Keratinocyte (primary cell): ENCODE measurements around the gene COL25A1. TPM values are rescaled to one million over a fixed set of nuclear protein-coding genes. Genes with fewer than 3 reads are reported as not detected.

Source experiments
- DNase-seq: peaks from one replicate; pipeline ENCODE4 v3.0.0-alpha.2; 2011; ENCODE audit warnings: low read depth, missing footprints, low spot score
- FAIRE-seq: peaks from 2 replicates; lab custom pipeline; 2011; peaks lifted over from hg19 to GRCh38; lab: Jason Lieb, UNC
- H2AFZ ChIP-seq: 2 replicates; pipeline ENCODE4 v1.6.0; 2012; ENCODE audit warnings: low read length, control low read depth, inconsistent platforms; ENCODE audit not compliant: control insufficient read depth
- H3K27ac ChIP-seq: 2 replicates; pipeline ENCODE4 v1.5.1; 2011; ENCODE audit warnings: low read length; ENCODE audit not compliant: control insufficient read depth, insufficient read depth
- H3K27me3 ChIP-seq: 3 replicates; pipeline ENCODE4 v1.6.0; 2011; ENCODE audit warnings: low read length; ENCODE audit not compliant: control insufficient read depth, insufficient read depth; ENCODE audit errors: extremely low read depth
- H3K36me3 ChIP-seq, 2 experiments: 2 replicates in 1 of 2; 3 replicates in 1 of 2; pipeline ENCODE4 v1.5.1; 2011; ENCODE audit warnings: low read length in 2 of 2, mild to moderate bottlenecking in 1 of 2; ENCODE audit not compliant: control insufficient read depth in 2 of 2, insufficient read depth in 2 of 2; ENCODE audit errors: extremely low read depth in 1 of 2
- H3K4me1 ChIP-seq: 3 replicates; pipeline ENCODE4 v1.5.1; 2011; ENCODE audit warnings: low read length; ENCODE audit not compliant: control insufficient read depth, insufficient read depth; ENCODE audit errors: extremely low read depth
- H3K4me2 ChIP-seq: 3 replicates; pipeline ENCODE4 v1.6.0; 2011; ENCODE audit warnings: low read depth, low read length; ENCODE audit not compliant: control insufficient read depth, insufficient read depth; ENCODE audit errors: extremely low read depth
- H3K4me3 ChIP-seq, 3 experiments: fragments of 200-600 bp in 1 of 3; sonication (generic) in 1 of 3; 2 replicates in 2 of 3; 3 replicates in 1 of 3; pipeline ENCODE4 v1.5.1; 2011 to 2016; ENCODE audit warnings: low read length in 3 of 3, mild to moderate bottlenecking in 3 of 3, control low read depth in 2 of 3, inconsistent platforms in 1 of 3, low read depth in 1 of 3, mixed read lengths in 1 of 3, mixed run types in 1 of 3, moderate library complexity in 1 of 3; ENCODE audit not compliant: control insufficient read depth in 2 of 3, insufficient read depth in 2 of 3; ENCODE audit errors: extremely low read depth in 1 of 3
- H3K79me2 ChIP-seq: 2 replicates; pipeline ENCODE4 v1.6.0; 2012; ENCODE audit warnings: low read length; ENCODE audit not compliant: control insufficient read depth, insufficient read depth
- H3K9ac ChIP-seq: 3 replicates; pipeline ENCODE4 v1.6.0; 2011; ENCODE audit warnings: low read length; ENCODE audit not compliant: control insufficient read depth, insufficient read depth; ENCODE audit errors: extremely low read depth
- H3K9me1 ChIP-seq: 3 replicates; pipeline ENCODE4 v1.6.0; 2011; ENCODE audit warnings: low read length; ENCODE audit not compliant: control insufficient read depth, insufficient read depth; ENCODE audit errors: extremely low read depth
- H3K9me3 ChIP-seq: 2 replicates; pipeline ENCODE4 v1.5.1; 2012; ENCODE audit warnings: low read depth, low read length; ENCODE audit not compliant: control insufficient read depth
- H4K20me1 ChIP-seq: 3 replicates; pipeline ENCODE4 v1.6.0; 2011; ENCODE audit warnings: low read length; ENCODE audit not compliant: control insufficient read depth, insufficient read depth; ENCODE audit errors: extremely low read depth
- EZH2 ChIP-seq: IDR thresholded peaks from one replicate; pipeline ENCODE4 v1.6.1; 2012; ENCODE audit warnings: inconsistent platforms, mild to moderate bottlenecking, low read length, moderate library complexity
- dilution Hi-C: fragments of 300-500 bp; cut with MboI; formaldehyde crosslinking; loops from one replicate; pipeline ENCODE4 v1.7.0; 2020; ENCODE audit warnings: low sequenced_read_pairs; ENCODE audit not compliant: extremely low pct_ligation_motif_present
- polyA plus RNA-seq, 5 experiments: library from polyadenylated mRNA; depleted of rRNA in 3 of 5; stranded (reverse) in 3 of 5; stranded (forward) in 1 of 5; unstranded in 1 of 5; fragments of >200 nt; gene quantifications; 1 replicate in 1 of 5; 2 replicates in 3 of 5; 3 replicates in 1 of 5; pipeline versions ENCODE4 v1.2.1 to v1.2.3, GENCODE V29; 2011 to 2012; ENCODE audit warnings: missing spikeins in 2 of 5, low read depth in 1 of 5, low replicate concordance in 1 of 5
- TF ChIP-seq, protein P1 (sequence below), 3 experiments: IDR thresholded peaks in 1 of 3; conservative IDR thresholded peaks in 1 of 3; optimal IDR thresholded peaks in 1 of 3; 2 replicates in 2 of 3; 3 replicates in 1 of 3; pipeline versions ENCODE3 to v1.5.1; 2011; ENCODE audit warnings: low read length in 3 of 3, mild to moderate bottlenecking in 3 of 3, moderate library complexity in 2 of 3, control low read depth in 1 of 3, inconsistent platforms in 1 of 3; ENCODE audit not compliant: insufficient read depth in 2 of 3; ENCODE audit errors: extremely low read depth in 1 of 3

The COL25A1 gene
- polyA plus RNA-seq, 1 donor (not counting 4 experiments of a cell fraction or from before 2014, with no cell fraction given) = not detected

DNA sequence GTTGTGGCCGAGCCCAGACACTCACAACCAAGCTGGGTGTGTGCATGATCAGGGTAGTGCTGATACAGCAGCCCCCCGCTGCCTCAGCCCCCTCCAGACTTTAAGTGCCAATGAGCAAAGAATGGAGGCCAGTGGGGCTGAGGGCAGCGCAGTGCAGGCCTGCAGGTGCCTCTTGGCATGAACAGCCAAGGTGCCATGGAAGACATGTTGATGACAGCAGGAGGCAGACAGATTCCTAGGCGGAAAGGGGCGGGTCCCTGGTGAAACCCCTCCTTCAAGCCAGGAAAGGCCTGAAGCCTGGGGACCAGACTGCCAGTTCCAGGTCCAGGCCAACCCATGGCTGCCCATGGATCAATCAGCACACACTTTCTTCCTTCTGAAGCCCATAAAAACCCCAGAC, 286.3 kb downstream of the COL25A1 start:
- Histone ChIP-seq H3K4me2 (no peak overlapping the region), H3K9me1 (no peaks in the 10 kb centered on the region), H3K4me1 (no peaks in the 10 kb centered on the region), H3K79me2 (no peaks in the 10 kb centered on the region), H3K27me3 (no peaks in the 10 kb centered on the region), H3K9ac (no peak overlapping the region), H3K27ac (no peak overlapping the region), H3K9me3 (no peaks in the 10 kb centered on the region), H3K4me3 (no peak overlapping the region), H4K20me1 (no peaks in the 10 kb centered on the region), H2AFZ (no peak overlapping the region), H3K36me3 (no peaks in the 10 kb centered on the region)
- TF ChIP-seq, protein P1, sequence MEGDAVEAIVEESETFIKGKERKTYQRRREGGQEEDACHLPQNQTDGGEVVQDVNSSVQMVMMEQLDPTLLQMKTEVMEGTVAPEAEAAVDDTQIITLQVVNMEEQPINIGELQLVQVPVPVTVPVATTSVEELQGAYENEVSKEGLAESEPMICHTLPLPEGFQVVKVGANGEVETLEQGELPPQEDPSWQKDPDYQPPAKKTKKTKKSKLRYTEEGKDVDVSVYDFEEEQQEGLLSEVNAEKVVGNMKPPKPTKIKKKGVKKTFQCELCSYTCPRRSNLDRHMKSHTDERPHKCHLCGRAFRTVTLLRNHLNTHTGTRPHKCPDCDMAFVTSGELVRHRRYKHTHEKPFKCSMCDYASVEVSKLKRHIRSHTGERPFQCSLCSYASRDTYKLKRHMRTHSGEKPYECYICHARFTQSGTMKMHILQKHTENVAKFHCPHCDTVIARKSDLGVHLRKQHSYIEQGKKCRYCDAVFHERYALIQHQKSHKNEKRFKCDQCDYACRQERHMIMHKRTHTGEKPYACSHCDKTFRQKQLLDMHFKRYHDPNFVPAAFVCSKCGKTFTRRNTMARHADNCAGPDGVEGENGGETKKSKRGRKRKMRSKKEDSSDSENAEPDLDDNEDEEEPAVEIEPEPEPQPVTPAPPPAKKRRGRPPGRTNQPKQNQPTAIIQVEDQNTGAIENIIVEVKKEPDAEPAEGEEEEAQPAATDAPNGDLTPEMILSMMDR (optimal IDR thresholded peaks at IDR 0.05 in 1 of 3, IDR thresholded peaks at IDR 0.05 in 1 of 3, conservative IDR thresholded peaks at IDR 0.05 in 1 of 3; ENCODE audit: extremely low read depth in 1 of 3, insufficient read depth in 2 of 3, low read length in 3 of 3) = no peak
- no peak for TF ChIP-seq EZH2
- dilution Hi-C loops = no loop called here
- no peak for DNase-seq
- no peak for FAIRE-seq

DNA sequence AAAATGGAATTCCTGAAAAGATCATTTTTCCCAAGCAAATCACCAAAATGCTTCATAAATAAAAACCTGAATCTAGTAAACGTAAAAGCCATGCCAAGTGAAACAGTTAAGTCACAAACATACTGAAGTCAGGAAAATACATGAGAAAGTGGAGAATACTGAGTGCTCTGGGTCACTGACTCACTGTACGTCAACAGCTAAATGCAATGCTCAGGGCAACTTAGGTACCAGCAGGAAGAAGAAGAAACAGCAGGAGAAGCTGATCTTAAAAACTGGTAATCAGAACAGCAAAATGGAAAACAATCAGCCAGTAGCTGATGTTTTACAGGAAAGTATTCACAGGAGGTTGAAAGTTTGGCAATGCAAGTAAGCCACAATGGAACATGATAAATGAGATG, 287.0 kb downstream of the COL25A1 start:
- FAIRE-seq (no peak), DNase-seq (no peak)
- dilution Hi-C loops = no loop called here
- no peak overlapping the region for H3K4me3 ChIP-seq
- no peaks in the 10 kb centered on the region for H3K79me2 ChIP-seq
- H3K4me1 ChIP-seq = no peaks in the 10 kb centered on the region
- TF ChIP-seq EZH2 = no peak
- TF ChIP-seq, protein P1 (optimal IDR thresholded peaks at IDR 0.05 in 1 of 3, IDR thresholded peaks at IDR 0.05 in 1 of 3, conservative IDR thresholded peaks at IDR 0.05 in 1 of 3; ENCODE audit: extremely low read depth in 1 of 3, insufficient read depth in 2 of 3, low read length in 3 of 3) = no peak
- no peaks in the 10 kb centered on the region for H4K20me1 ChIP-seq
- H3K9ac ChIP-seq = no peak overlapping the region
- no peaks in the 10 kb centered on the region for H3K36me3 ChIP-seq
- no peaks in the 10 kb centered on the region for H3K9me3 ChIP-seq
- H3K4me2 ChIP-seq = no peak overlapping the region
- H3K27me3 ChIP-seq = no peaks in the 10 kb centered on the region
- H2AFZ ChIP-seq = no peak overlapping the region
- no peak overlapping the region for H3K27ac ChIP-seq
- no peaks in the 10 kb centered on the region for H3K9me1 ChIP-seq
